AG09319 (cell line): Measurements from ENCODE around the gene ITK.

ENCODE experiments used
- DNase-seq: peaks from one replicate; pipeline ENCODE4 v3.0.0-alpha.2; 2010; ENCODE audit warnings: low read depth; ENCODE audit errors: extremely low read depth
- CTCF ChIP-seq: IDR thresholded peaks from 2 replicates; pipeline ENCODE4 v1.5.1; 2011; ENCODE audit warnings: low read depth, mild to moderate bottlenecking, inconsistent platforms, low read length, moderate library complexity

The ITK gene

GRCh38 chr5:157266286-157267007 lies 85.8 kb downstream of the ITK start:
- TF ChIP-seq CTCF = no peak
- DNase-seq = no peak

GRCh38 chr5:157267025-157267424 lies 86.4 kb downstream of the ITK start:
- no peak for DNase-seq
- no peak for TF ChIP-seq CTCF

- DNase-seq = no peak
- TF ChIP-seq CTCF = no peak
Observed at GRCh38 chr5:157267761-157268480, 87.3 kb downstream of the ITK start.

- no peak for DNase-seq
Observed at GRCh38 chr5:157269165-157269671, 88.6 kb downstream of the ITK start.

GRCh38 chr5:157269761-157270272 lies 89.2 kb downstream of the ITK start:
- TF ChIP-seq CTCF = no peak

More at GRCh38 chr5:157269165-157269671, 88.6 kb downstream of the ITK start:
- no peak for TF ChIP-seq CTCF

GRCh38 chr5:157270771-157271170 lies 90.1 kb downstream of the ITK start:
- TF ChIP-seq CTCF = no peak
- DNase-seq = no peak

More at GRCh38 chr5:157269761-157270272, 89.2 kb downstream of the ITK start:
- no peak for DNase-seq

- no peak for DNase-seq
- no peak for TF ChIP-seq CTCF
Observed at GRCh38 chr5:157271740-157272271, 91.2 kb downstream of the ITK start.
